HepG2 (cell line): ENCODE data around the gene LDLR.

Experiments used
- CTCF ChIP-seq: sonication (generic); formaldehyde crosslinking; IDR thresholded peaks from 2 replicates; pipeline ENCODE4 v1.5.0; 2020; ENCODE audit warnings: mild to moderate bottlenecking, missing genetic modification reagents, moderate library complexity
- FOXJ3 ChIP-seq: sonication (generic); formaldehyde crosslinking; IDR thresholded peaks from 2 replicates; pipeline ENCODE4 v1.4.0; 2020; ENCODE audit warnings: missing genetic modification reagents, mild to moderate bottlenecking, borderline replicate concordance
- FOXM1 ChIP-seq: sonication (generic); formaldehyde crosslinking; IDR thresholded peaks from 2 replicates; pipeline ENCODE4 v1.5.0; 2020; ENCODE audit warnings: missing genetic modification reagents
- PREB ChIP-seq: sonication (generic); formaldehyde crosslinking; IDR thresholded peaks from 2 replicates; pipeline ENCODE4 v1.4.0; 2020; ENCODE audit warnings: missing genetic modification reagents
- PRMT3 ChIP-seq: sonication (generic); formaldehyde crosslinking; IDR thresholded peaks from 2 replicates; pipeline ENCODE4 v1.8.1; 2022; ENCODE audit warnings: low read depth, mild to moderate bottlenecking, moderate library complexity, missing genetic modification reagents, borderline replicate concordance
- ZBTB8A ChIP-seq: sonication (generic); formaldehyde crosslinking; IDR thresholded peaks from 2 replicates; pipeline ENCODE4 v1.4.0; 2020; ENCODE audit warnings: mild to moderate bottlenecking, low read depth, missing genetic modification reagents, borderline replicate concordance
- ZNF704 ChIP-seq: sonication (generic); formaldehyde crosslinking; IDR thresholded peaks from 2 replicates; pipeline ENCODE4 v1.8.1; 2023; ENCODE audit warnings: mild to moderate bottlenecking, inconsistent platforms, moderate library complexity, missing genetic modification reagents, borderline replicate concordance

- TF ChIP-seq ZNF704 (CRISPR knock-in tag) (no peak), FOXJ3 (CRISPR knock-in tag) (no peak), ZBTB8A (no peak), PREB (no peak), PRMT3 (CRISPR knock-in tag) (no peak), FOXM1 (no peak), CTCF (CRISPR knock-in tag) (no peak)
Measured at GRCh38 chr19:11069561-11069960, 19.7 kb upstream of the LDLR start.
